GM18909 (cell line): ENCODE results near the gene FAM53B.

Source experiments
- ATAC-seq: cut with Tn5 transposase; IDR thresholded peaks from one replicate; pipeline ENCODE4 v1.9.1; 2021; ENCODE audit warnings: mild to moderate bottlenecking; ENCODE audit not compliant: unreplicated experiment, poor library complexity

The FAM53B gene

GRCh38 chr10:124570646-124571045 is 173.5 kb downstream of the FAM53B start:
- ATAC-seq: no peak

GRCh38 chr10:124569623-124570470 is 174.3 kb downstream of the FAM53B start:
- no peak for ATAC-seq
